PC-3 (cell line): ENCODE data around the gene TCEAL1.
"Not testable (repeated sequence)": the region's sequence is repeated elsewhere in the genome, so short reads cannot be mapped to it uniquely, and the experiment has no call there.

Source experiments
- CTCF ChIP-seq: fragments of 300-600 bp; sonication (generic); conservative IDR thresholded peaks from 2 replicates; pipeline ENCODE4 v1.5.1; 2017; ENCODE audit warnings: antibody characterized with exemption, low read depth, mild to moderate bottlenecking, low read length
- EZH2 ChIP-seq: fragments of 300-600 bp; sonication (generic); IDR thresholded peaks from one replicate; pipeline ENCODE4 v1.6.1; 2017; ENCODE audit warnings: antibody characterized with exemption, mild to moderate bottlenecking, low read length; ENCODE audit not compliant: unreplicated experiment
- EZH2phosphoT487 ChIP-seq: fragments of 300-600 bp; sonication (generic); IDR thresholded peaks from 2 replicates; pipeline ENCODE4 v1.6.1; 2018; ENCODE audit warnings: mild to moderate bottlenecking, antibody characterized with exemption, low read length, borderline replicate concordance

- not testable (repeated sequence) for TF ChIP-seq CTCF, EZH2, EZH2phosphoT487
Observed at GRCh38 chrX:103592295-103592694, 36.5 kb upstream of the TCEAL1 start.
